TTC549 (cell line): ENCODE measurements around the gene SLC25A21.

Experiments used
- FAIRE-seq: peaks from 2 replicates; lab custom pipeline; 2012; peaks lifted over from hg19 to GRCh38; lab: Jason Lieb, UNC

The SLC25A21 gene

GRCh38 chr14:37142835-37143401, 29.5 kb downstream of the SLC25A21 start:
- no peak for FAIRE-seq

GRCh38 chr14:37140176-37140575, 32.2 kb downstream of the SLC25A21 start:
- no peak for FAIRE-seq

GRCh38 chr14:37139710-37140109, 32.7 kb downstream of the SLC25A21 start:
- no peak for FAIRE-seq

- no peak for FAIRE-seq
Observed at GRCh38 chr14:37138898-37139297, 33.5 kb downstream of the SLC25A21 start.

GRCh38 chr14:37133284-37133913, 39.0 kb downstream of the SLC25A21 start:
- no peak for FAIRE-seq

GRCh38 chr14:37131205-37131604, 41.2 kb downstream of the SLC25A21 start:
- no peak for FAIRE-seq

- no peak for FAIRE-seq
Observed at GRCh38 chr14:37129047-37129446, 43.4 kb downstream of the SLC25A21 start.

- no peak for FAIRE-seq
Observed at GRCh38 chr14:37124614-37125013, 47.8 kb downstream of the SLC25A21 start.

GRCh38 chr14:37122919-37123639, 49.3 kb downstream of the SLC25A21 start:
- FAIRE-seq: no peak

- no peak for FAIRE-seq
Observed at GRCh38 chr14:37122288-37122687, 50.1 kb downstream of the SLC25A21 start.

- FAIRE-seq: no peak
Observed at GRCh38 chr14:37118673-37119366, 53.6 kb downstream of the SLC25A21 start.

GRCh38 chr14:37116933-37117849, 55.2 kb downstream of the SLC25A21 start:
- FAIRE-seq: no peak

- FAIRE-seq: no peak
Observed at GRCh38 chr14:37115406-37115805, 57.0 kb downstream of the SLC25A21 start.

GRCh38 chr14:37114559-37114958, 57.8 kb downstream of the SLC25A21 start:
- FAIRE-seq: no peak

- no peak for FAIRE-seq
Observed at GRCh38 chr14:37114002-37114401, 58.4 kb downstream of the SLC25A21 start.

GRCh38 chr14:37098132-37098531, 74.3 kb downstream of the SLC25A21 start:
- no peak for FAIRE-seq

GRCh38 chr14:37094502-37094901, 77.9 kb downstream of the SLC25A21 start:
- no peak for FAIRE-seq

GRCh38 chr14:37093364-37093763, 79.0 kb downstream of the SLC25A21 start:
- no peak for FAIRE-seq

GRCh38 chr14:37091651-37092050, 80.8 kb downstream of the SLC25A21 start:
- FAIRE-seq: no peak

- no peak for FAIRE-seq
Observed at GRCh38 chr14:37090026-37090425, 82.4 kb downstream of the SLC25A21 start.

GRCh38 chr14:37089410-37089809, 83.0 kb downstream of the SLC25A21 start:
- no peak for FAIRE-seq
